ENCODE data around the gene RNF125.

The RNF125 gene

GRCh38 chr18:32091325-32091723 lies 72.7 kb downstream of the RNF125 start:
- Histone ChIP-seq H3K27ac (ENCODE audit: low read length) (peak overlapping the region; percentile 99), H3K36me3 (ENCODE audit: control insufficient read depth in 2 of 2, insufficient read depth in 2 of 2, low read length in 2 of 2) (peaks cover 0 to 4% of the 10 kb centered on the region in 2 donors), H3K9me3 (ENCODE audit: control insufficient read depth in 2 of 2, low read length in 2 of 2) (no peaks in the 10 kb centered on the region), H3K27me3 (ENCODE audit: control insufficient read depth in 1 of 2, insufficient read depth in 2 of 2, low read length in 2 of 2) (no peaks in the 10 kb centered on the region), H3K4me3 (ENCODE audit: low read length in 2 of 2) (peak overlapping the region; percentile 77 to 93), H3K9ac (ENCODE audit: low read length in 2 of 2) (peak overlapping the region; percentile 87 to 97), H3K4me1 (ENCODE audit: control insufficient read depth, insufficient read depth, low read length) (peaks cover 11% of the 10 kb centered on the region)

DNA sequence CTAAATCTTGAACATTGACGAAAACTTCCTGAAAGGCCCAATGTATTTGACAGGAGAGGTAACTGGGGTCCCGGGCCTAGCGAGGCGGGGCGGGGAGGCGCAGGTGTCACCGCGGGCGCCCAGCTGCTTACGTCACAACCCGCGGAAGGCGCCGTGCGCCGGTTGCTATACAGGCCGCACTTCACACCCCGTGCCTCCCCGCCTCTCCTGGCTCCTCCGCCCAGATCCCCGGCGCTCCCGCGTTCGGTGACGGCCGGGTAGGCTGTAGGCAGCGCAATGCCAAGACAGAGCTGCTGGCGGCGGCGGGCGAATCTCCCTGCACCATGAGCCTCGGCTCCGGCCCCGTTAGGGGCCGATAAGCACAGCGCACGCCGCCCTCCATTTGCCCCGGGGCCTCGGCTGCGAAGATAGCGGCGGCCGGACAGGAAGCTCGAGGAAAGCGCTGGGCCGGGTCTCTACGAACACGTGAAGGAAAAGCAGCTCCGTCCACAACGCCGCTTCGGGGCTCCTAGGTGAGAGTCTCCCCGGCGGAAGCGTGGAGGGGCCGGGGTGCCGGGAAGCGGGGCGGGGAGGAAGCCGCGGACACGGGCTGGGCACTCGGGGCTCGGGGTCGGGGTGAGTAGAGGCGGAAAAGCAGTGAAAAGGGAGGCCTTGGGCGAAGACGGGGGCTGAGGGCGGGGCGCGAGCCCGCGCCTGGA lies 73.2 kb downstream of the RNF125 start, which contains the start of gene RNF138:
TSS of gene RNF138 (plus strand) at position 151 of the 698 bp plus-strand sequence. CDS start 903 bp downstream, outside the sequence.
- no peaks in the 10 kb centered on the region for H3K27me3 ChIP-seq (ENCODE audit: control insufficient read depth in 1 of 2, insufficient read depth in 2 of 2, low read length in 2 of 2)
- H3K4me3 ChIP-seq (ENCODE audit: low read length in 2 of 2): peak within 1 kb of the TSS; percentile 85 to 93
- H3K9ac ChIP-seq (ENCODE audit: low read length in 2 of 2): peak within 1 kb of the TSS; percentile 93 to 97
- no peaks in the 10 kb centered on the region for H3K9me3 ChIP-seq (ENCODE audit: control insufficient read depth in 2 of 2, low read length in 2 of 2)
- peak within 1 kb of the TSS; percentile 99 for H3K27ac ChIP-seq (ENCODE audit: low read length)
- H3K36me3 ChIP-seq (ENCODE audit: control insufficient read depth in 2 of 2, insufficient read depth in 2 of 2, low read length in 2 of 2): peaks cover 0 to 4% of the 10 kb centered on the region in 2 donors
- peaks cover 11% of the 10 kb centered on the region for H3K4me1 ChIP-seq (ENCODE audit: control insufficient read depth, insufficient read depth, low read length)

- peaks cover 11% of the 10 kb centered on the region for H3K4me1 ChIP-seq (ENCODE audit: control insufficient read depth, insufficient read depth, low read length)
- H3K4me3 ChIP-seq (ENCODE audit: low read length in 2 of 2): peak overlapping the region; percentile 85 to 93
- no peaks in the 10 kb centered on the region for H3K9me3 ChIP-seq (ENCODE audit: control insufficient read depth in 2 of 2, low read length in 2 of 2)
- H3K36me3 ChIP-seq (ENCODE audit: control insufficient read depth in 2 of 2, insufficient read depth in 2 of 2, low read length in 2 of 2): peaks cover 0 to 4% of the 10 kb centered on the region in 2 donors
- H3K27me3 ChIP-seq (ENCODE audit: control insufficient read depth in 1 of 2, insufficient read depth in 2 of 2, low read length in 2 of 2): no peaks in the 10 kb centered on the region
- peak overlapping the region; percentile 99 for H3K27ac ChIP-seq (ENCODE audit: low read length)
- peak overlapping the region; percentile 93 to 97 for H3K9ac ChIP-seq (ENCODE audit: low read length in 2 of 2)
Observed at GRCh38 chr18:32092422-32093101, 73.9 kb downstream of the RNF125 start.

DNA sequence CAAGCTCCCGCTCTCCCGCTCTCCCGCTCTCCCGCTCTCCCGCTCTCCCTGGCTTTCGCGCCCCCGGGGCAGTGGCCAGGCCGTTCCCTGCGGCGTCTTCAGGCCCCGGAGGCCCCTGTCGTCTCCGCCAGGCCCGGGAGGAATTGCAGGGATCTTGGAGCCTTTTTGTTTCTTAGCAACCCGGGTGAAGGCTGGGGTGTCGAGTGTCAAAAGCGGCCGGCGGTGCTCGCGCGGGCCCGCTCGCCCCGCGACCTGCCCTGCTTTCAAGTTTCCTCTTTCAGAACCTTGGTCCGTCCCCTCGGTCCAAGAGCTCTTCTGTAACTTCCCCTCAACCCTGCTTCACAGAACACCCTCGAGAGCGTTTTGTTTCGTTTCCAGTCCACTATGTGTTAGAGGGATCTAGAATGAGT lies 74.5 kb downstream of the RNF125 start:
- Histone ChIP-seq H3K27ac (ENCODE audit: low read length) (peak overlapping the region; percentile 99), H3K9me3 (ENCODE audit: control insufficient read depth in 2 of 2, low read length in 2 of 2) (no peaks in the 10 kb centered on the region), H3K4me1 (ENCODE audit: control insufficient read depth, insufficient read depth, low read length) (peaks cover 11% of the 10 kb centered on the region), H3K36me3 (ENCODE audit: control insufficient read depth in 2 of 2, insufficient read depth in 2 of 2, low read length in 2 of 2) (peaks cover 0 to 4% of the 10 kb centered on the region in 2 donors), H3K9ac (ENCODE audit: low read length in 2 of 2) (peak overlapping the region; percentile 85 to 93), H3K27me3 (ENCODE audit: control insufficient read depth in 1 of 2, insufficient read depth in 2 of 2, low read length in 2 of 2) (no peaks in the 10 kb centered on the region), H3K4me3 (ENCODE audit: low read length in 2 of 2) (peak overlapping the region; percentile 85 to 93)

DNA sequence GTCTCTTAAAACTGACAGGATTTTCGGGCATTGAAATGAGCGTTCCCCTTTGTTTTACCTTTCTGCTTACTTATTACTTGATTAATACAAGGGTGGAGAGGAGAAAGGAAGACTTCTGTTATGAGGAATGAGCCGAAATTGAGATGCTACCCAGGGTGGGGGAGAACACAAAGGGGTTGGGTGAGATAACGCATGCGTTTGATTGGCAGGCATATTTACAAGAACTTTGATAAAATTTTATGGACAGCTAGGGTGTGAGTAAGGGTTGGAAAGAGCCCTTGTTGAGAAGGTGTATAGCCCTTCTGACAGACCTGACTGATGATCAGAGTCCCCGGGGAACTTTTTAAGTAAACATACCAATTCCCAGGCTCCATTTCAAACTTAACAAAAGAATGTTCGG lies 74.9 kb downstream of the RNF125 start:
- no peaks in the 10 kb centered on the region for H3K27me3 ChIP-seq (ENCODE audit: control insufficient read depth in 1 of 2, insufficient read depth in 2 of 2, low read length in 2 of 2)
- H3K9ac ChIP-seq (ENCODE audit: low read length in 2 of 2): peak overlapping the region; percentile 85 to 93
- H3K36me3 ChIP-seq (ENCODE audit: control insufficient read depth in 2 of 2, insufficient read depth in 2 of 2, low read length in 2 of 2): peaks cover 0 to 4% of the 10 kb centered on the region in 2 donors
- H3K4me3 ChIP-seq (ENCODE audit: low read length in 2 of 2): peak overlapping the region; percentile 85 to 93
- H3K9me3 ChIP-seq (ENCODE audit: control insufficient read depth in 2 of 2, low read length in 2 of 2): no peaks in the 10 kb centered on the region
- peak overlapping the region; percentile 99 for H3K27ac ChIP-seq (ENCODE audit: low read length)
- peaks cover 11% of the 10 kb centered on the region for H3K4me1 ChIP-seq (ENCODE audit: control insufficient read depth, insufficient read depth, low read length)

DNA sequence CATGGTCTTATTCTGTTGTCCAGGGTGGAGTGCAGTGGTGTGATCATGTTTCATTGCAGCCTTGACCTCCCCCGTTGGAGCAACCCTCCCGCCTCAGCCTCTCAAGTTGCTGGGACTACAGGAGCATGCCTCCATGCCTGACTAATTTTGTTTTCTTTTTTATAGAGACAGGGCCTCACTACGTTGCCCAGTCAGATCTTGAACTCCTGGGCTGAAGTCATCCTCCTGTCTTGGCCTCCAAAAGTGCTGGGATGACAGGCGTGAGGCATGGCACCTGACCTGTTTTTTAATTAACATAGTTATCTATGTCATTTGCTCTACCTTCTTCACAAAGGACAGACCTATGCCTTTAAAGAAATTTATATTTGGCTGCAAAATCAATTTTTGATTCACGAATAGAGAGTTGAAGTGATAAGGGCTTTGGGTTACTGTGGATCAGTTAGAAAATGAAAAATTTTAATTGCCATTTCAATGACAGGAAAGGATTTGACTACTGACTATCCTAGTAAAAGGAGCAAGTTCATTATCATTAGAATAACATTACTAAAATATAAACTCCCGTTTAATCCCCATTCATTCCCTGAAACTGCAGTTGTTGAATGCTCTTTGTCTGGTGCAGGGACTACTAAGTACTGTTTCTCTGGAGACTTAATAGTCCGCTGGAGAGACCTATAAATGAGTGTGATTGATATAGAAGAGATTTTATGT lies 76.7 kb downstream of the RNF125 start:
- peaks cover 0 to 4% of the 10 kb centered on the region in 2 donors for H3K36me3 ChIP-seq (ENCODE audit: control insufficient read depth in 2 of 2, insufficient read depth in 2 of 2, low read length in 2 of 2)
- H3K4me3 ChIP-seq (ENCODE audit: low read length in 2 of 2): no peak overlapping the region
- no peaks in the 10 kb centered on the region for H3K27me3 ChIP-seq (ENCODE audit: control insufficient read depth in 1 of 2, insufficient read depth in 2 of 2, low read length in 2 of 2)
- H3K27ac ChIP-seq (ENCODE audit: low read length): no peak overlapping the region
- H3K9ac ChIP-seq (ENCODE audit: low read length in 2 of 2): no peak overlapping the region
- H3K9me3 ChIP-seq (ENCODE audit: control insufficient read depth in 2 of 2, low read length in 2 of 2): no peaks in the 10 kb centered on the region
- H3K4me1 ChIP-seq (ENCODE audit: control insufficient read depth, insufficient read depth, low read length): peaks cover 11% of the 10 kb centered on the region

DNA sequence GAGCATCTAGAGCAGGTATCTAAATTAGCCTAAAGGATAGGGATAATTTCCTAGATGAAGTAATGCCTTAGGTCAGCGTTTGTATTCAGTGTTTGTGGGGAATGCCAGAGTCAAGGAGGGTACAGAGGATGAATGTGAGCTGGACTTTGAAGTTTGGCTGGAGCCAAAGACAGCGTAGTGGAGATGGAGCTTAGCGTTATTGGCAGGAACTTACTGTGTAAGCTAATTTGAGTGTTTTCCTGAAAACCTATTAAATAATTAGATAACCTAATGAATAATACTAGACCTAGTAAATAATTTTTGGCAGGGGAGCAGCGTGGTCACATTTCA lies 77.2 kb downstream of the RNF125 start:
- Histone ChIP-seq H3K9me3 (ENCODE audit: control insufficient read depth in 2 of 2, low read length in 2 of 2) (no peaks in the 10 kb centered on the region), H3K27ac (ENCODE audit: low read length) (no peak overlapping the region), H3K27me3 (ENCODE audit: control insufficient read depth in 1 of 2, insufficient read depth in 2 of 2, low read length in 2 of 2) (no peaks in the 10 kb centered on the region), H3K9ac (ENCODE audit: low read length in 2 of 2) (no peak overlapping the region), H3K36me3 (ENCODE audit: control insufficient read depth in 2 of 2, insufficient read depth in 2 of 2, low read length in 2 of 2) (peaks cover 0 to 4% of the 10 kb centered on the region in 2 donors), H3K4me3 (ENCODE audit: low read length in 2 of 2) (no peak overlapping the region), H3K4me1 (ENCODE audit: control insufficient read depth, insufficient read depth, low read length) (peaks cover 11% of the 10 kb centered on the region)

- peaks cover 5% of the 10 kb centered on the region for H3K4me1 ChIP-seq (ENCODE audit: control insufficient read depth, insufficient read depth, low read length)
- H3K4me3 ChIP-seq (ENCODE audit: low read length in 2 of 2): no peak overlapping the region
- H3K36me3 ChIP-seq (ENCODE audit: control insufficient read depth in 2 of 2, insufficient read depth in 2 of 2, low read length in 2 of 2): peaks cover 0 to 4% of the 10 kb centered on the region in 2 donors
- no peak overlapping the region for H3K27ac ChIP-seq (ENCODE audit: low read length)
- no peak overlapping the region for H3K9ac ChIP-seq (ENCODE audit: low read length in 2 of 2)
- no peaks in the 10 kb centered on the region for H3K9me3 ChIP-seq (ENCODE audit: control insufficient read depth in 2 of 2, low read length in 2 of 2)
- H3K27me3 ChIP-seq (ENCODE audit: control insufficient read depth in 1 of 2, insufficient read depth in 2 of 2, low read length in 2 of 2): no peaks in the 10 kb centered on the region
Observed at GRCh38 chr18:32096946-32097345, 78.3 kb downstream of the RNF125 start.

DNA sequence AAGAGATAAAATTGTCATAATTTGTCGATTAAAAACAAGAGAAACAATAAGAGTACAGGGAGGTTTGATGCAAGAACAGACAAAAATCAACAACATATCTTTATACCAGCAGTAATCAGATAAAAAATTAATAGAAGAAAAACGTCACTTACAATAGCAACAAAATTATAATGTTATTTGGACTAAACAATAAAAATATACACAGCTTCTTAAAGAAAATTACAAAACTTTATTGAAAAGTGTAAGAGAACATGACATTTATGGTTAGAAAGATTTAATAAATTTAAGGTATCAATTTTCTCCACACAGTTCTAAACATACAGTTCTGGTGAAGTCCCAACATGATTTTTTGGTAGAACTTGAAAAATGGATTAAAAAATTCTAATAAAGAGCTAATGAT lies 85.9 kb downstream of the RNF125 start:
- Histone ChIP-seq H3K4me3 (ENCODE audit: low read length in 2 of 2) (no peak overlapping the region), H3K27me3 (ENCODE audit: control insufficient read depth in 1 of 2, insufficient read depth in 2 of 2, low read length in 2 of 2) (no peaks in the 10 kb centered on the region), H3K36me3 (ENCODE audit: control insufficient read depth in 2 of 2, insufficient read depth in 2 of 2, low read length in 2 of 2) (no peaks in the 10 kb centered on the region), H3K4me1 (ENCODE audit: control insufficient read depth, insufficient read depth, low read length) (no peaks in the 10 kb centered on the region), H3K9ac (ENCODE audit: low read length in 2 of 2) (no peak overlapping the region), H3K9me3 (ENCODE audit: control insufficient read depth in 2 of 2, low read length in 2 of 2) (no peaks in the 10 kb centered on the region), H3K27ac (ENCODE audit: low read length) (no peak overlapping the region)

GRCh38 chr18:32110005-32110404 lies 91.4 kb downstream of the RNF125 start:
- no peaks in the 10 kb centered on the region for H3K27me3 ChIP-seq (ENCODE audit: control insufficient read depth in 1 of 2, insufficient read depth in 2 of 2, low read length in 2 of 2)
- H3K27ac ChIP-seq (ENCODE audit: low read length): no peak overlapping the region
- no peaks in the 10 kb centered on the region for H3K9me3 ChIP-seq (ENCODE audit: control insufficient read depth in 2 of 2, low read length in 2 of 2)
- H3K9ac ChIP-seq (ENCODE audit: low read length in 2 of 2): no peak overlapping the region
- no peaks in the 10 kb centered on the region for H3K4me1 ChIP-seq (ENCODE audit: control insufficient read depth, insufficient read depth, low read length)
- no peak overlapping the region for H3K4me3 ChIP-seq (ENCODE audit: low read length in 2 of 2)
- peaks cover 0 to 13% of the 10 kb centered on the region in 2 donors for H3K36me3 ChIP-seq (ENCODE audit: control insufficient read depth in 2 of 2, insufficient read depth in 2 of 2, low read length in 2 of 2)

Measured in stomach smooth muscle (tissue), 2 donors.